GM19467 (cell line): ENCODE data around the gene PADI4.

Source experiments
- ATAC-seq: cut with Tn5 transposase; IDR thresholded peaks from one replicate; pipeline ENCODE4 v1.9.1; 2021; ENCODE audit warnings: mild to moderate bottlenecking, moderate library complexity; ENCODE audit not compliant: unreplicated experiment

The PADI4 gene

GRCh38 chr1:17307946-17308345, at the start of gene PADI4:
PADI4 (plus strand) TSS chr1:17308197; CDS start chr1:17308223, 26 bp downstream.
- no peak for ATAC-seq

- no peak for ATAC-seq
These were observed 49.3 kb upstream of the PADI4 start for GRCh38 chr1:17258758-17259130.

GRCh38 chr1:17259233-17259873, 48.6 kb upstream of the PADI4 start:
- no peak for ATAC-seq

DNA sequence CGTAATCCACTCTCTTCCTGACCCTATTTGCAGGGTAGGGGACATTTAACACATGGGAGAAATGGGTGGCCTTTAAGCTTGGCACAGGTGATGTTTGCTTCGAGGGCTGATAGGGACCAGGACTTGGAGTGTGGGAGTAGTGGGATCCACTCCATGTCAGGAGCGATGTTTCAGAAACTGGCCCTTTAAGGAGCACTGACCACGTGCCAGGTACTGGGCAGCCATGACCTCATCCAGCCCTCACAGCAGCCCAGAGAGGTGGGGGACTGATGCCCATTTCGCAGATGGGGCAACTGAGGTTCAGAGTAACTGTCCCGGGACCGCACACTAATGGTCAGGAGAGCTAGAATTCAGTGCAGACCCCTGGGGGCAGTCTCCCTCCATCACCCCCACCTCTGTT, 47.7 kb upstream of the PADI4 start:
- no peak for ATAC-seq

- no peak for ATAC-seq
These were observed 47.3 kb upstream of the PADI4 start for GRCh38 chr1:17260738-17261137.

GRCh38 chr1:17263936-17264335, 44.1 kb upstream of the PADI4 start:
- no peak for ATAC-seq

- no peak for ATAC-seq
These were observed 43.5 kb upstream of the PADI4 start for GRCh38 chr1:17264470-17264869.

GRCh38 chr1:17265162-17265561, 42.8 kb upstream of the PADI4 start:
- no peak for ATAC-seq

GRCh38 chr1:17265950-17266349, 42.0 kb upstream of the PADI4 start:
- ATAC-seq = no peak

DNA sequence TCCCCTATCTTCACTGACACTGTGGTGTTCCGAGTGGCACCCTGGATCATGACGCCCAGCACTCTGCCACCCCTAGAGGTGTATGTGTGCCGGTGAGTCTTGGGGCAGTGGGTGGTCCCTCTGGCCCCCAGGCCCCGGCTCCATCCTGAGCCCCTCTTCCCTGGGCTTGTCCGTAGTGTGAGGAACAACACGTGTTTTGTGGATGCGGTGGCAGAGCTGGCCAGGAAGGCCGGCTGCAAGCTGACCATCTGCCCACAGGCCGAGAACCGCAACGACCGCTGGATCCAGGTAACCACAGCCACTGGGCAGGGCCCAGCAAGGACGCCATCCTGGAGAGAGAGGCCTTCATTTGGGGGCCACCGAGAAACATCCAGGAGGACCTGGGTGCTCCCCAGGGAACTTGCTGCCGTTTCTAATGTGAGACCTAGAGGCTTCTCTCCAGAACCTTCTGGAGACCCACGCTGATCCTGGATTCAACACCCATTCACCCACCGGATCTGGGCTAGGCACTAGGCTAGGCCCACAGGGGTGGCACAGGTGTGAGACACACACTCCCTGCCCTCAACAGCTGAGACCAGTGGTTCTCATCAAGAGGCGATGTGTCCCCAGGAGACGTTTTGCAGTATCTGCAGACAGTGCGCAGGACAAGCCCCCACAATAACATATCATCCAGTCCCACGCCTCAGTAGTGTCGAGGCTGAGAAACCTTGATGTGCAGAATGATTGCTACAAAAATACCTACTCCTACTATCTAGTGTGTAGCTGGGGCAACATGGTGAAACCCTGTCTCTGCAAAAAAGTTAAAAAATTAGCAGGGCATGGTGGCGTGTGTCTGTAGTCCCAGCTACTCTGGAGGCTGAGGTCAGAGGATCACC, 36.9 kb upstream of the PADI4 start:
- ATAC-seq = no peak

DNA sequence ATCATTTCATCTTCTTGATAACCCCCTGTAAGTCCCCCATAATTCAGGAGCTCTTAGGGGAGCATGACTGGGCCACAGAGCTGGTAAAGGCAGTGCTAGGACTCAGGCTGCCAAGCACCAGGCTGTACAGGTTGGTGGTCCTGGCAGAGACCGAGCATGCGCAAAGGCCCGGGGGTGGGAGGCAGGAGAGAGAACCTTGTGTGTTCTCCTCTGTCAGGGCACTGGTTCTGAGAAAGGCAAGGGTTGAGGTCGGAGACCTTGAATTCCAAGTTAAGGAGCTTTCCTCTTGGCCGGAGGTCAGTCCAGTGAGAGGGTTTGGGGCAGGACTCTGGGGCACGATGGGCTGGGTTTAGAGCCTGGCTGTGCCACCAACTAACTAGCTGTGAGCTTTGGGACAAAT, 35.9 kb upstream of the PADI4 start:
- ATAC-seq = no peak

GRCh38 chr1:17272646-17273045, 35.4 kb upstream of the PADI4 start:
- ATAC-seq = no peak

DNA sequence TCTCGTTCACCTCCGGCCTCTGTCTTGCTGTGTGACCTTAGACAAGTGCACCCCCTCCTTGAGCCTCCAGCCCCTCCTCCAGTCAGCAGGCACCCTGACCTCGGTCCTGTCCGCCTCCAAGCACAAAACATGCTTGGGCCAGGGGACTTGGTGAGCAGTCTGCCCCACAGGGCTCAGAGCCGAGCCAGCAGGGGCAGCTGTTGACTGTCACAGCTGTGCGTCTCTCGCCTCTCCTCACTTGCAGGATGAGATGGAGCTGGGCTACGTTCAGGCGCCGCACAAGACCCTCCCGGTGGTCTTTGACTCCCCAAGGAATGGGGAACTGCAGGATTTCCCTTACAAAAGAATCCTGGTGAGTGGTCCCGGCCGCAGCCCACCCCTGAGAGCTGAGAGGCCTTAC, 34.9 kb upstream of the PADI4 start:
- no peak for ATAC-seq

DNA sequence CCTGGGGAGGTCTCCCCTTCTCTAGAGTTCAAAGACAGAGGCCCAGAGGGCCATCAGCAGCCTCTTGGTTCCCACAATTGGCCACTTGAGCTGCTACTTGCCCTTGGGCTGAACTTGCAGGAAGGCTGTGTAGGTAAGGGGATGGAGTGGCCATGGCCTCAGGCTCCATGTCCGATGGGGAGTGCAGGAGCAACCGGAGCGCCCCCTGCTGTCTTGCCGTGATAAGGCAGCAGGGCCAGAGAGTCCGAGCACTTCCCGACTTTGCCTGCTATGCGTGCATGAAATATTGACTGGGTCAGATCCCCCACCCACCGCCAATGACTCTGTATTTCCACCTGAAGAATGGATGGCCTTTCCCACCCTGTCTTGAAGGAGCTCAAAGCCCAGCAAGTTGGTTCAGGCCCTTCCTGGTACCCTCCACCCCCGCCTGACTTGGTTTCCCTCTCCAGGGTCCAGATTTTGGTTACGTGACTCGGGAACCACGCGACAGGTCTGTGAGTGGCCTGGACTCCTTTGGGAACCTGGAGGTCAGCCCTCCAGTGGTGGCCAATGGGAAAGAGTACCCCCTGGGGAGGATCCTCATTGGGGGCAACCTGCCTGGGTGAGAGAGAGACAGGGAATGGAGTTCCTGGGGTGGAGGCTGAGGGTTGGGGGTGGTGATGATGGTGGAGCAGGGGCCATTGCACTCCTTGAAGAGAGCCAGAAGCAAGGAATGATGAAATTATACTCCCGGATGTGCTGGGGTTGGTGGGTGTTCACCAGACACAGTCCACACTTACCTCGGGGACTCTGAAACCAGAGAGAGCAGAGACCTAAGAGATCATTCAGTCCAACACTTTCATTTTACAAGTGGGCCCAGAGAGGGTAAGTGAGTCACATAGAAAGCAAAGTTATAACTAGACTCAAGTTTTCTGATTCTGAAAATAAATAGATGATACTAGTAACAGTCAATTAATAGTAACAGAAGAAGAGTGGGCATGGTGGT, 33.5 kb upstream of the PADI4 start:
- no peak for ATAC-seq

GRCh38 chr1:17276568-17276967, 31.4 kb upstream of the PADI4 start:
- no peak for ATAC-seq

GRCh38 chr1:17277511-17278159, 30.4 kb upstream of the PADI4 start:
- no peak for ATAC-seq

GRCh38 chr1:17278996-17279830, 28.8 kb upstream of the PADI4 start:
- no peak for ATAC-seq

GRCh38 chr1:17280436-17280835, 27.6 kb upstream of the PADI4 start:
- ATAC-seq = no peak

GRCh38 chr1:17280894-17281293, 27.1 kb upstream of the PADI4 start:
- no peak for ATAC-seq

- no peak for ATAC-seq
These were observed 26.2 kb upstream of the PADI4 start for GRCh38 chr1:17281775-17282181.
